Measurements from ENCODE around the gene PRKCE.
"Not testable (repeated sequence)": the region's sequence is repeated elsewhere in the genome, so short reads cannot be mapped to it uniquely, and the experiment has no call there.

Gene PRKCE

GRCh38 chr2:45670646-45671045 lies 19.2 kb downstream of the PRKCE start:
- DNase-seq = no peak

GRCh38 chr2:45672138-45672537 lies 20.7 kb downstream of the PRKCE start:
- no peak for DNase-seq

GRCh38 chr2:45674035-45674816 lies 22.8 kb downstream of the PRKCE start:
- DNase-seq = no peak

- no peak for DNase-seq
Observed at GRCh38 chr2:45675263-45675812, 23.9 kb downstream of the PRKCE start.

GRCh38 chr2:45676088-45676487 lies 24.6 kb downstream of the PRKCE start:
- DNase-seq = no peak

- DNase-seq = no peak
Observed at GRCh38 chr2:45678791-45679348, 27.4 kb downstream of the PRKCE start.

- DNase-seq = no peak
Observed at GRCh38 chr2:45680351-45680967, 29.0 kb downstream of the PRKCE start.

- no peak for DNase-seq
Observed at GRCh38 chr2:45681675-45682074, 30.2 kb downstream of the PRKCE start.

GRCh38 chr2:45683292-45683691 lies 31.8 kb downstream of the PRKCE start:
- no peak for DNase-seq

- no peak for DNase-seq
Observed at GRCh38 chr2:45684756-45685155, 33.3 kb downstream of the PRKCE start.

- DNase-seq = no peak
Observed at GRCh38 chr2:45685260-45685659, 33.8 kb downstream of the PRKCE start.

- no peak for DNase-seq
Observed at GRCh38 chr2:45687964-45688363, 36.5 kb downstream of the PRKCE start.

- DNase-seq = no peak
Observed at GRCh38 chr2:45688479-45689298, 37.2 kb downstream of the PRKCE start.

GRCh38 chr2:45690231-45690630 lies 38.8 kb downstream of the PRKCE start:
- no peak for DNase-seq

- DNase-seq = no peak
Observed at GRCh38 chr2:45691171-45691999, 39.9 kb downstream of the PRKCE start.

GRCh38 chr2:45692566-45692965 lies 41.1 kb downstream of the PRKCE start:
- no peak for DNase-seq

- not testable (repeated sequence) for DNase-seq
Observed at GRCh38 chr2:45695480-45696007, 44.1 kb downstream of the PRKCE start.

GRCh38 chr2:45696708-45697107 lies 45.2 kb downstream of the PRKCE start:
- DNase-seq = no peak

GRCh38 chr2:45697190-45697589 lies 45.7 kb downstream of the PRKCE start:
- DNase-seq = no peak

GRCh38 chr2:45698554-45698953 lies 47.1 kb downstream of the PRKCE start:
- DNase-seq = no peak

GRCh38 chr2:45699032-45699658 lies 47.7 kb downstream of the PRKCE start:
- DNase-seq = no peak

All from NCI-H2081 treated with DMSO at 0.1 percent for 48 hours (cell line).